MM.1S (cell line): Measurements from ENCODE around the gene REC114.

Experiments used
- DNase-seq: peaks from one replicate; pipeline ENCODE4 v3.0.0-alpha.2; 2015
- H2AFZ ChIP-seq: fragments of 300-600 bp; sonication (generic); 2 replicates; pipeline ENCODE4 v1.6.0; 2016; ENCODE audit warnings: antibody characterized with exemption, low read length
- H3F3A ChIP-seq: fragments of 300-600 bp; sonication (generic); 2 replicates; pipeline ENCODE4 v1.6.1; 2016; ENCODE audit warnings: mild to moderate bottlenecking, antibody characterized with exemption, low read length, moderate library complexity, mixed read lengths; ENCODE audit not compliant: insufficient read depth
- H3K27ac ChIP-seq: fragments of 300-600 bp; sonication (generic); 2 replicates; pipeline ENCODE4 v1.5.1; 2016; ENCODE audit warnings: mild to moderate bottlenecking, low read length
- H3K27me3 ChIP-seq: fragments of 300-600 bp; sonication (generic); replicated peaks from 2 replicates; pipeline ENCODE4 v1.6.0; 2016; ENCODE audit warnings: low read length; ENCODE audit not compliant: insufficient read depth
- H3K36me3 ChIP-seq: fragments of 300-600 bp; sonication (generic); replicated peaks from 2 replicates; pipeline ENCODE4 v1.6.1; 2016; ENCODE audit warnings: mild to moderate bottlenecking, low read length, mixed read lengths; ENCODE audit not compliant: insufficient read depth
- H3K4me1 ChIP-seq: fragments of 300-600 bp; sonication (generic); 2 replicates; pipeline ENCODE4 v1.6.1; 2016; ENCODE audit warnings: low read length, mixed read lengths
- H3K4me2 ChIP-seq: fragments of 300-600 bp; sonication (generic); 2 replicates; pipeline ENCODE4 v1.6.0; 2016; ENCODE audit warnings: low read depth, low read length
- H3K4me3 ChIP-seq: fragments of 300-600 bp; sonication (generic); 2 replicates; pipeline ENCODE4 v1.5.1; 2016; ENCODE audit warnings: low read length, mixed read lengths
- H3K79me2 ChIP-seq: fragments of 300-600 bp; sonication (generic); 2 replicates; pipeline ENCODE4 v1.6.1; 2016; ENCODE audit warnings: mixed run types, low read length, mixed read lengths
- H3K9ac ChIP-seq: fragments of 300-600 bp; sonication (generic); 2 replicates; pipeline ENCODE4 v1.6.1; 2016; ENCODE audit warnings: low read length, mixed read lengths
- H3K9me2 ChIP-seq: fragments of 300-600 bp; sonication (generic); replicated peaks from 2 replicates; pipeline ENCODE4 v1.6.1; 2016; ENCODE audit warnings: mild to moderate bottlenecking, low read length, mixed read lengths; ENCODE audit not compliant: insufficient read depth
- H3K9me3 ChIP-seq: fragments of 300-600 bp; sonication (generic); replicated peaks from 2 replicates; pipeline ENCODE4 v1.6.1; 2016; ENCODE audit warnings: mild to moderate bottlenecking, low read length, mixed read lengths; ENCODE audit not compliant: insufficient read depth
- H4K20me1 ChIP-seq: fragments of 300-600 bp; sonication (generic); 2 replicates; pipeline ENCODE4 v1.6.1; 2016; ENCODE audit warnings: mild to moderate bottlenecking, low read length, moderate library complexity, mixed read lengths; ENCODE audit not compliant: insufficient read depth
- CTCF ChIP-seq: fragments of 300-600 bp; sonication (generic); IDR thresholded peaks from 2 replicates; pipeline ENCODE4 v1.5.1; 2016; ENCODE audit warnings: antibody characterized with exemption, low read length, mixed read lengths
- EZH2 ChIP-seq: fragments of 300-600 bp; sonication (generic); optimal IDR thresholded peaks from 2 replicates; pipeline ENCODE3; 2017; ENCODE audit warnings: low read depth, mild to moderate bottlenecking, antibody characterized with exemption, low read length, mixed read lengths
- EZH2phosphoT487 ChIP-seq: fragments of 300-600 bp; sonication (generic); IDR thresholded peaks from 2 replicates; pipeline ENCODE4 v1.6.1; 2018; ENCODE audit warnings: antibody characterized with exemption, low read length

Gene REC114

GRCh38 chr15:73403171-73403570, 39.8 kb upstream of the REC114 start:
- no peak for TF ChIP-seq EZH2
- no peak for TF ChIP-seq EZH2phosphoT487
- TF ChIP-seq CTCF = no peak
- Histone ChIP-seq H3K9me3 (no peaks in the 10 kb centered on the region), H4K20me1 (no peaks in the 10 kb centered on the region), H3K36me3 (no peaks in the 10 kb centered on the region), H2AFZ (no peak overlapping the region), H3K9me2 (no peaks in the 10 kb centered on the region), H3K27ac (no peak overlapping the region), H3F3A (no peaks in the 10 kb centered on the region), H3K27me3 (no peaks in the 10 kb centered on the region), H3K4me2 (no peak overlapping the region), H3K4me3 (no peak overlapping the region), H3K4me1 (no peaks in the 10 kb centered on the region), H3K9ac (no peak overlapping the region), H3K79me2 (no peaks in the 10 kb centered on the region)
- DNase-seq = no peak

GRCh38 chr15:73414876-73415275, 28.1 kb upstream of the REC114 start:
- no peaks in the 10 kb centered on the region for H4K20me1 ChIP-seq
- no peaks in the 10 kb centered on the region for H3K27me3 ChIP-seq
- H3K4me1 ChIP-seq = no peaks in the 10 kb centered on the region
- H3K4me3 ChIP-seq = no peak overlapping the region
- no peak for DNase-seq
- H3K4me2 ChIP-seq = no peak overlapping the region
- H3K9ac ChIP-seq = no peak overlapping the region
- H3K9me2 ChIP-seq = no peaks in the 10 kb centered on the region
- H3F3A ChIP-seq = no peaks in the 10 kb centered on the region
- TF ChIP-seq EZH2 (no peak), CTCF (no peak), EZH2phosphoT487 (no peak)
- no peak overlapping the region for H2AFZ ChIP-seq
- no peaks in the 10 kb centered on the region; the same call in 1 of the 2 replicates for H3K36me3 ChIP-seq
- H3K9me3 ChIP-seq = no peaks in the 10 kb centered on the region
- no peak overlapping the region for H3K27ac ChIP-seq
- H3K79me2 ChIP-seq = no peaks in the 10 kb centered on the region

- H3K79me2 ChIP-seq = no peaks in the 10 kb centered on the region
- no peak overlapping the region for H2AFZ ChIP-seq
- H3K4me2 ChIP-seq = no peak overlapping the region
Observed at GRCh38 chr15:73424506-73424905, 18.5 kb upstream of the REC114 start.

GRCh38 chr15:73425510-73425909, 17.5 kb upstream of the REC114 start:
- Histone ChIP-seq H3K27me3 (no peaks in the 10 kb centered on the region), H3K36me3 (no peaks in the 10 kb centered on the region), H3F3A (peaks cover 5% of the 10 kb centered on the region; the same call in 1 of the 2 replicates), H3K79me2 (no peaks in the 10 kb centered on the region), H3K9ac (no peak overlapping the region), H3K4me2 (no peak overlapping the region), H3K4me1 (peaks cover 8% of the 10 kb centered on the region), H2AFZ (no peak overlapping the region), H3K9me3 (no peaks in the 10 kb centered on the region), H3K4me3 (no peak overlapping the region), H3K9me2 (no peaks in the 10 kb centered on the region), H4K20me1 (no peaks in the 10 kb centered on the region), H3K27ac (no peak overlapping the region)
- DNase-seq = no peak
- TF ChIP-seq EZH2phosphoT487 (no peak), EZH2 (no peak), CTCF (no peak)

More at GRCh38 chr15:73424506-73424905, 18.5 kb upstream of the REC114 start:
- H3K27me3 ChIP-seq = no peaks in the 10 kb centered on the region
- no peak overlapping the region for H3K4me3 ChIP-seq
- no peaks in the 10 kb centered on the region for H3K9me2 ChIP-seq
- no peak for DNase-seq
- H3K27ac ChIP-seq = no peak overlapping the region
- no peak for TF ChIP-seq EZH2phosphoT487
- no peak overlapping the region for H3K9ac ChIP-seq
- H4K20me1 ChIP-seq = no peaks in the 10 kb centered on the region
- no peaks in the 10 kb centered on the region for H3K9me3 ChIP-seq
- no peaks in the 10 kb centered on the region for H3K36me3 ChIP-seq
- peaks cover 8% of the 10 kb centered on the region for H3K4me1 ChIP-seq
- peaks cover 5% of the 10 kb centered on the region; the same call in 1 of the 2 replicates for H3F3A ChIP-seq
